NCI-H446 (cell line): ENCODE results near the gene SLC25A10.

Experiments used
- DNase-seq, 2 experiments: peaks; one replicate each; lab custom pipeline; 2025; lab: John Stamatoyannopoulos, UW

SLC25A10 gene, protein sequence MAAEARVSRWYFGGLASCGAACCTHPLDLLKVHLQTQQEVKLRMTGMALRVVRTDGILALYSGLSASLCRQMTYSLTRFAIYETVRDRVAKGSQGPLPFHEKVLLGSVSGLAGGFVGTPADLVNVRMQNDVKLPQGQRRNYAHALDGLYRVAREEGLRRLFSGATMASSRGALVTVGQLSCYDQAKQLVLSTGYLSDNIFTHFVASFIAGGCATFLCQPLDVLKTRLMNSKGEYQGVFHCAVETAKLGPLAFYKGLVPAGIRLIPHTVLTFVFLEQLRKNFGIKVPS

DNA sequence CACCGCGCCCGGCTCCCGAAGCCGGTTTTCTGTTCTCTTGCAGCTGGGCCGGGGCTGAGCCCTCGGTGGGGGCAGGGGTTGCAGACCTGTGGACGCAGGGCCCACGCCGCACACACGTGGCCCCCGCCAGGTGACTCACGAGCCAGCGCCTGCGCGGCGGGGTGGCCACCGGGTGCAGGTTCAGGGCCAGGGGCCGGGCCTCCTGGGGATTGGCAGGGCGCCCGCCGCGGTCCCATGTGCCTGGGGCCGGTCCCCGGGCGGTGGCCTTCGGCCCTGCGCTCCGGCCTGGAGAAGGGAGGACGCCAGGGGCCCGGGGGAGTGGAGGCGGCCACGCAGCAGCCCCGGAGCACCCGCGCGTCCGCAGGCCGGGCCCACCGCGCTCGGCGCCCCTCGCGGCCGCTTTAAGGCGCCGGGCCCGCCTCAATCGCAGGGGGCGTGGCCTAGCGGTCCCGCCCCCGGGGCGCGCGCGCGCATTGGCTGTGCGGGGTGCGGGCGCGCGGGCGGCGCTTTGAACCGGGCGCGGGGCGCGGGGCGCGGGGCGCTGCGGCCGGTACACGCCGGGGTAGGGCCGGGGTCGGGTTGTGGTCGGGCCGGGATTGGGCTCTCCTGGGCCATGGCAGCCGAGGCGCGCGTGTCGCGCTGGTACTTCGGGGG is at the start of gene SLC25A10:
SLC25A10 (plus strand) TSS at position 471 of the 654 bp plus-strand sequence; CDS start at position 614, 143 bp downstream.
- DNase-seq, result peak; percentile 63 to 89

DNA sequence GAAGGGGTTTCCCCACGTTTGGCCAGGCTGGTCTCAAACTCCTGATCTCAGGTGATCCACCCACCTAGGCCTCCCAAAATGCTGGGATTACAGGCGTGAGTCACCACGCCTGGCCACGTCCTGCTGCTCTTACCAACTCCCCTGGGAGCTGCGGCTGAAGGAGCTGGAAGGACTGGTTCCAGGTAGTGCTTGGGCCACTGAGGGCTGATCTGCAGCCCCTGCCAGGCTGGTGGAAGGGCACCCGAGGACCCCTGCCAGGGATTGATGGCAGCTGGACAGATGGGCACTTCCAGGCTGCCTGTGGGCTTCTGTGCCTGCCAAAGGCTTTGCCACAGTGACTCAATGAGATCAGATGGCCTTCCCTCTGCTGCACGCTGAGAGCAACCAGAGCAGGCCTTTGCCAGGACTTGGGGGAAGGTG is 48.0 kb upstream of the SLC25A10 start:
- DNase-seq, result no peak

DNA sequence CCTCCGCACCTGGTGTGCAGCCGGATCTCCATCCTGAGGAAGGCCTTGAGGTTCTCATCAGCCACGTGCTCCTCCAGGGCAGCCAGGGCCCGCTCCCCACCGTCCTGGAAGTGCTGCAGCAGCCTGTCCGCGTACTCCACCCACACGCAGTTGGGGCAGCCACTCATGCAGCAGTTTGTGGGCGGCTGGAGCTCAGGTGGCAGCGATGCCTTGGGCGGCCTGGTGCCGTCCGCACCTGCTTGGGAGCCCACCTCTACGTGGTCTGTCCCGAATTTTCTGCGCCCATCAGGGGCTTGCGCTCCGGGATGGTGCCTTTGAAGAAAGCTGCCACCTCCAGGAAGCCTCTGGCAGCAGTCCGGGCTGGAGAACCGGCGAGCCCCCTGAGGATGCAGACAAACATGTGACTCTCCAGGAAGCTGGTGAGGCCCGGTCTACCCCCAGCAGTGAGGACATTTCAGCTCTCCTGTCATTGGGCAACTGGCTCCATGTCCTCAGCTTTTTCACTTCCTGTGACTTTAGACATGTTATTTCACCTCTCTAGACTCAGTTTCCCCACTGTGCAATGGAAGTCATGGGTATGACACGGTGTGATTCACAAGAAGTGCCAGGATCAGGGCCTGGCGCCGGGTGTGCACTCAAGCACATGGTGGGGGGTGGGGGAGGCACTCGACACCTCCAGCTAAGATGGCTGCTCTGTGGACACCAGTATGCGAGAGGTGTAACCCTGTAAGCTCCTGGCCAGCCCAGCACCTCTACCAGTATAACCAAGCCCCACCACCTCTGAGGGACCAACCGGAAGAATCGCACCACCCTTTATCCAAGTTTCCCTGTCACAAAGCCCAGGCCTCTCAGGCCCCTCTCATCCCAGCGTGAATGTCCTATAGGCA is 46.6 kb upstream of the SLC25A10 start:
- DNase-seq, result peak in 1 of 2 experiments; percentile 34

DNA sequence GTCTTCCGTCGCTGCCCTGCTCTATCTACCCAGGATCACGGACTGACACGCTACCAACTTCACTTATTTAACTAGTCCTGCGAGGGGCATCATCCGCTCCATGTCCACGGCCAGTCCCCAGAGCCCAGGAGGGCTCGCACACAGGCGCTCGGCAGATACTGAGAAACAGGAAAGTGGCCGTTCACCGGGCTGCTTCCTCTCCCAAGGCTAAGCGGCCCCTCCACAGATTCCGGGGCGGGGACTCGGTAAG is 46.1 kb upstream of the SLC25A10 start:
- DNase-seq, result no peak

DNA sequence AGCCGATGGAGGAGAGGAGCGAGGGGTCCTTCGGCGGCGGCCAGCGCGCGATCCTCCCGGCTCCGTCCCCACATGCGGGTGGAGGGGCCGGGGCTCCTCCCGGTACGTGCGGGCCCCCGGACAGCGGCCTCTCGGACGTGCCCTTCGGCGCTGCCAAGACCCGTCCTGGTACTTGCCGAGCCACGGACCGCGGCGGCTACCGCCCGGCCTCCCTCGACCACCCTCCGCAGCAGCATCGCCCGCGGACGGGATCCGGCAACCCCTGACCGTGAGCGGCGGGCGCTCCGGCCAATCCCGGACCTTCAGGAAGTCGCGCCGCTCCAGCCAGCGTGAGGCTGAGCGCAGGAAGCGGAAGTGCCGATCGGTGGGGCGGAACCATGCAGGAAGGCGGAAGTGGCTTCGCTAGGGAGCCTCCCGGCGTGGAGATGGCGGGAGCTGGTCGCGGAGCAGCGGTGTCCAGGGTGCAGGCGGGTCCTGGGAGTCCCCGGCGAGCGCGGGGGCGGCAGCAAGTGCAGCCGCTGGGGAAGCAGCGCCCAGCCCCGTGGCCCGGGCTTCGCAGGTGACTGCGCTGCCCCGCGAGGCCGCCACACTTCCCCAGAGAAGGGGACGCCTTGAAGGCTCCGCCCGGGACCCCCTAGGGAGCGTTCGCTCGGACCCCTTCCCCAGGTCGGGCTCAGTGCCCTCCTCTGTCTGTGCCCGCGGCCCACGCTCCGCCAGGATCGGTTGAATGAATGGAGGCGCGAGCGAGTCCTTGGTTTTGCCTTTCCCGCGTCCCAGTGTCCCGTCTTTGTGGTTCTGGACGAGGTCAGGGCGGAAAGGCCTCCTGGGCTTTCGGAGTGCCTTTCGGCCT is 45.5 kb upstream of the SLC25A10 start, which contains the start of the genes CCDC137 and OXLD1:
CCDC137 (plus strand) TSS at position 396 of the 850 bp plus-strand sequence; CDS start at position 426, 30 bp downstream.
OXLD1 (minus strand) TSS at position 264 of the 850 bp plus-strand sequence; CDS start at position 236, 28 bp downstream.
- DNase-seq, result peak; percentile 92 to 98

DNA sequence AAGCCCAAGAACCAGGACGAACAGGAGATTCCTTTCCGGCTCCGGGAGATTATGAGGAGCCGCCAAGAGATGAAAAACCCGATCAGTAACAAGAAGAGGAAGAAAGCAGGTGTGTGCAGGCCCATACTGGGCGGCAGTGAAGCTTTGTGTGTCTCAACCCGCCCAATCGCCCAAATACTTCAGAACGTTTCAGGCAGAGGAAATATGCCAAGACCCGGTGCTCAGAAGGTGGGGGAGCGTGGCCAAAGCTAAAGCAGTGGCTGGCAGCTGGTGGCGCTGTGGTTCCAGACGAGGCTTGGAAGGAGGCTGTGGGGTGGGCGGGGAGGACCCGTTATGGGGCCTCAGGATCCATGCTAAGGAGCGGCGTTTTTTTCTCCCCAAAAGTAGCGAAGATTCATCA is 44.3 kb upstream of the SLC25A10 start:
- peak in 1 of 2 experiments; percentile 33 for DNase-seq

DNA sequence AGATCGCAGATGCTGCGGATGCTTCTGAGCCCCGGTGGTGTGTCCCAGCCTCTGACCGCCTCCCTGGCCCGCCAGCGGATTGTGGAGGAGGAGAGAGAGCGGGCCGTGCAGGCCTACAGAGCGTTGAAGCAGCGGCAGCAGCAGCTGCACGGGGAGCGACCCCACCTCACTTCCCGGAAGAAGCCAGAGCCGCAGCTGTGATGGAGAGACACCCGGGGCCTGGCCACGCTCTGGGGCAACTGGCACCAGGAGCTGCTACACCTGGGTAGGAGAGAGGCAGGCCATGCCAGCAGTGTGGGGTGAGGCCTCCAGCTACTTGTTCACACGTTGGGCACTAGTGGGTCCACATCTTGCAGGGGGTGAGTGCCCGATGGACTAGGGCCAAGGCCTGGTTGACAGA is 39.6 kb upstream of the SLC25A10 start:
- no peak for DNase-seq

DNA sequence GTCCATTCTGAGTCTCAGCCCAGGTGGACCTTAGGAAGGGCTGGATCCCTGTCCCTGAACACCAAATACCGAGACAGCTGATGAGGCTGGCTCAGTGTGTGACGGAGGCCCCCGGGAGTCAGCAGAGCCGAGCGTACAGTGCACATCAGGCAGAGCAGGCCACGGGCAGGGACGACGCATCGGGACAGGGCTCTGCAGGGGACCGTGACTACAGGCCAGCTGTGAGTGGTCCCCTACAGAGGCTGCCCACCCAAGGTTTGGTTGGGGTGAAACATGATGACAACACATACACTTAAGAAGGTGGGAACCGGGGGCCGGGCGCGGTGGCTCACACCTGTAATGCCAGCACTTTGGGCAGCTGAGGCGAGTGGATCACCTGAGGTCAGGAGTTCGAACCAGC is 39.1 kb upstream of the SLC25A10 start:
- no peak for DNase-seq

DNA sequence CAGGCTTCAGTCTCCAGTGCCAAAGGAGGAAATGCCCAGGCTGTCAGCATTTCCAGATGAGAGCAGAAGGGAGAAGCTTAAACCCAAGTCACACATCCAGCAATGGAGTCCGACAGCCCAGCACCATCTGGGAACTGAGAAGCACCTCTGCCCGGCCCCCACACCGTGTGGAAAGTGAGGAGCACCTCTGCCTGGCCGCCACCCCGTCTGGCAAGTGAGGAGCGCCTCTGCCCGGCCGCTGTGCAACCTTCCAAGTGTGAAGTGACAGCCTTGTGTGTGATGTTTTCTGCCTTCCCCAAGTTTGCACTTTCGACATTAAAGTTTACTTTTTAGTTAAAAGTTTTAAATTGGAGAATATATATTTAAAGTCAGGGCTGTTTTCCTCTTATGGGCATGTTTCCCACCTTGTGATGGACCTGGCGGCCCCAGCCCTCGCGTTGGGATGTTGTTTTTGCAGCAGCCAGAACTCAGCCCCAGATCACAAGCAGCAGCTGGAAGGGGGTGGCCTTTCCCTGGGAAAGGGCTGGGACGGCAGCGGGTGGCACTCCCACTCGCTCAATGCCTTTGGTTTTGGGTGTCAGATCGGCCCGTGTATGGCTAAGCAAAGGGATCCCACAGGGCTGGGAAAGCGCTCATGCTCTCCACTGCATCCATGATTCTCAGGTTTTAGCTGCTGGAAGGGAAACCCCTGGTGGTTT is 38.4 kb upstream of the SLC25A10 start:
- DNase-seq, result no peak

DNA sequence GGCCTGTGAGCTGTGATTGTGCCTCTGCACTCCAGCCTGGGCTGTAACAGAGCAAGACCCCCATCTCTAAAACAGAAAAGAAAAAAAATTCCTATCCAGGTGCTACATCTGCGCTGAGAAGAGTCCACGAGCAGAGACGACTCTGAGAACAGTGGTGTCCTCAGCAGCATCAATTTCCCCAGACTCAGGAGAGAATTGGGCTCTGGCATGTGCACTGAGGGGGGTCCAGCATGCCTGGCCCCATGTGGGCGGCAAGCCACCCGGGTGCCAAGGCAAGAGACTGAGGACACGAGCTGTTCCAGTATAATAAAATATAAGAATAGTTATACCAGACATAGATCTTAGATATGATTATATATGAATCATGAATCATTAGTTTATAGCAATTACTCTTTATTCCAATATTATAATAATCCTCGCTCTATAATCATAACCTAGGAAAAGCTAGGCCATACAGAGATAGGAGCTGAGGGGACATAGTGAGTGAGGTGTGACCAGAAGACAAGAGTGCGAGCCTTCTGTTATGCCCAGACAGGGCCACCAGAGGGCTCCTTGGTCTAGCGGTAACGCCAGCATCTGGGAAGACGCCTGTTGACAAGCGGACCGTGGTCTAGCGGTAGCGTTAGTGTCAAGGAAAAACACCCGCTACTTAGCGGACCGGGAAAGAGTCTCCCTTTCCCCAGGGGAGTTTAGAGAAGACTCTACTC is 36.4 kb upstream of the SLC25A10 start:
- peak in 1 of 2 experiments; percentile 24 for DNase-seq

DNA sequence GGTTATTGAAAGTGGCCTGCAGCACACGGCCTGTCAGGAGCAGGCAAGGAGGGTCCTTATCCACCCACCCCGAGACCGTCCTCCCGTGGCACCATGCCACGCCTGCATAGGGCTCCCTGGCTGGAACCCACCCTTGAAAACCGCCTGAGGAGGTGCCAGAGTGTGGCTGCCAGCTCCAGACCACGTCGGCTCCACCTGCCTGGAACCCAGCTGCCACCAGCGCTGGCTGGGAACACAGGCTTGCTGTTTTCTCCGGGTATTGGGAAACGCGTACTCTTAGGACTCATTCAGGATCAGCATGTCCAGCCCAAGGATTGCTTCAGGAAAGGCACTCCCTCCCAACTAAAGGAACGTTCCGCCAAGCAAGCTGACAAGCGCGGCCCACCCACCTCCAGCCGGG is 35.2 kb upstream of the SLC25A10 start:
- no peak for DNase-seq

DNA sequence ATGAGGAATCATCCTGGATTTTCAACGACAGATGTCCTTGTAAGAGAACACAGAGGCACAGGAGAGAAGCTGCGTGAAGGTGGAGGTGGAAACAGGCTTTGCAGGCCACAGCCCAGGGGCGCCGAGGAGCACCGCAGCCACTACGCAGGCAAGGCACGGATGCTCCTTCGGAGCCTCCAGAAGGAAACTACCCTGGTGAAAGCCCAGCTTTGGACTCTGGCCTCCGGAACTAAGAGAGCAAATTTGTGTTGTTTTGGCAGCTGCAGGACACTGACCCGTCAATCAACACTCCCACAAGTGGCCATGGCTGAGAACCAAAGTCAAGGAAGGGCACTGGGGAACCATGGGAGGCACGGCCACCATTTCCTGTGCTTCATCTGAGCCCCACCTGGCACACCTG is 31.9 kb upstream of the SLC25A10 start:
- DNase-seq, result no peak

DNA sequence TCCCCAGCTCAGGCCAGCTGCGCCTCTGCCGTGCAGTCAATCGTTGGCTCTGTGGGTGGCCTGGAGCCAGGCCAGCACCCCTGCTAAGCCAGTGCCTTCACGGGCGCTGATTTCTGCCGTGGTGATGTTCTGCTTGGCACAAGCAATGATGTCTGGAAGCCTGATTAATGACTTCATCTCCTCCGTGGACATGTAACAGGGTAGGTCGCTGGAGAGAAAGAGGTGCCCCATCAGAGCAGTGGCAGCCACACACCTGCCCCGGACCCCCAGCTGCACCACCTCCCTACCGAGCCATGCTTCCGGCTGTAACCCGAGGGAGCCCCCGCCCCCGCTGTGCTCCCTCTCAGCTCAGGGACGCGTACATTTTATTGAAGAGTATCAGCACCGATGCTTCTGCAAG is 30.4 kb upstream of the SLC25A10 start:
- DNase-seq, result peak in 1 of 2 experiments; percentile 62

DNA sequence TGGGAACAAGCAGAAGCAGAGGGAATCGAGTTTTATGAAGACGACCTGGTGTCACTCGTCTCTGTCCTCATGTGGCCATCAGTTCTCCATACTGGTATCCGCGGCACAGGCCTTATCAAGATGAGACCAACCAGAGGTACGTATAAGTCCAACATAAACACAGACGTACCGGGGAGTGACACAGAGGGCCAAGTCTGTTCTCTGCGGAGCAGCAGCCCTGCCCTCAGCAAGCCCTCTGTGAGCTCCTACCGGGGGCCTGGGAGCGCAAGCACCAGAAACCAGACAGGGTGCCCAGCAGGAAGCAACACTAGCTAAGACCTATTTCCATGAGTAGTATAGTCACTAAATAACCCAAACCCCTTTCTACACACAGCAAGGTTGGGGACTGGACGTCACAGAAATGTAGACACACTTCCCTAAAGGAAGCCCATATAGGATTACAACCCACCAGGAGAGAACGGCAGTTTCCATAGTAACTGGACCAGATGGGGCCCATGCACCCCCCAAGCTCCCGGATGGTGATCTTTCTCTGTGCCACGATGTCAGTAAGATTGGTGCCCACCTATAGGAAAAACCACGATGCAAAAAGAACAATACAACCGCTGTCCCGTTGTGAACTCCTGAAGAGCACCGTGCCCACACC is 29.4 kb upstream of the SLC25A10 start:
- peak in 1 of 2 experiments; percentile 37 for DNase-seq

DNA sequence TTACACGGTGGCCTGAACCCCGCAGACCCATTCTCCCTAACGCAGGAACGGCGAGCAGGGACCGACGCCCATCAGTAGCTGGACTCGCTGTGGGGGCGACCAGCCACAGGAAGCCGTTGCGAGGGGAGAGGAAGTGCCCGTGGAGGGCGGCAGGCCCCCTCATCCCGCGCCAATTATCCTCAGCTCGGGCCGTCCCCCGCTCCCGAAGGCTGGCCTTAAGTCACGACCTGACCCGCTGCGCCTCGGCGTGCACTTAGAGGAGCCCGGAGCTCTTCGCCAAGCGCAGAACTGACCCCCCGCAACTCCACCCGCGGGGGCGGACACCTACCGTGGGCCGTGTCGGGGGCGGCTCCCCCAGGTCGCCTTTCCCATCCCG is 28.9 kb upstream of the SLC25A10 start:
- DNase-seq, result peak in 1 of 2 experiments; percentile 56

DNA sequence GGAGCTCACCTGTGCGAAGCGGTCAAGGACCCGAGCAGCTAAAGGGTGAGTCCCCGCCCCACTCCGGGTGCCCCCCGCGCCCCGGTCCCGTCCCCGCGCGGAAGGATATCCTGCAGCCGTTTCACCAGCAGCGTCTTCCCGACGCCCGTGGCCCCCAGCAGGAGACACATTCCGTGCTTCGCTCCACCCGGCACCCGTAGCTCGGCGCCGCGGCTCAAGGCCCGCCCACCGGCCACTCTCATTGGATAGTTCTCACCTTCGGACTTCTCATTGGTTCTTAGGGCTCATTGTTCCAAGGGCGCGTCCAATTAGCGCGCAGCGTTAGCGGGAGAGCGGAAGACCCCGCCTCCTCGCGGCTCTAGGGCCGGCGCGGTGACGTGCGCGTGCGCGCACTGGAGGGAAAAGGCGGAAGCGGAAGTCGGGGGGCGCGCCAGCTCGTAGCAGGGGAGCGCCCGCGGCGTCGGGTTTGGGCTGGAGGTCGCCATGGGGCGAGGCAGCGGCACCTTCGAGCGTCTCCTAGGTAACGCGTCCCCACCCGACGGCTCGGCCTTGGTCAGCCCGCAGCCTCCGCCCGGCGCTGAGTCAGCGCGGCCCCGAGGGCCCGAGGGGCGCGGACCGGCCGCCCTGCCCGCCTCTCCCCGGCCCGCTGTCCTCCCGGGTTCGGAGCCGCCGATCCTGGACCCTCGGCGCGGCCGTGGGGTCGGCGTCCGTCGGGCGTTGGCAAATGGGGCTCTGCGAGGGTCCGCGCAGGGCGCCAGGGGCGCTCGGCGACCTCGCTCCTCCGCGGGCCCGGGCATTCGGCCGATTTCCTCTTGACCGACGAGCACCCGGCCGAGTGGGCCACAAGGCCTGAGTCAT is 28.3 kb upstream of the SLC25A10 start, which contains the start of the genes ARL16 and HGS:
ARL16 (minus strand) TSS at position 214 of the 858 bp plus-strand sequence; CDS start at position 170, 44 bp downstream.
HGS (plus strand) TSS at position 428 of the 858 bp plus-strand sequence; CDS start at position 484, 56 bp downstream.
- DNase-seq, result peak; percentile 98 to 100

DNA sequence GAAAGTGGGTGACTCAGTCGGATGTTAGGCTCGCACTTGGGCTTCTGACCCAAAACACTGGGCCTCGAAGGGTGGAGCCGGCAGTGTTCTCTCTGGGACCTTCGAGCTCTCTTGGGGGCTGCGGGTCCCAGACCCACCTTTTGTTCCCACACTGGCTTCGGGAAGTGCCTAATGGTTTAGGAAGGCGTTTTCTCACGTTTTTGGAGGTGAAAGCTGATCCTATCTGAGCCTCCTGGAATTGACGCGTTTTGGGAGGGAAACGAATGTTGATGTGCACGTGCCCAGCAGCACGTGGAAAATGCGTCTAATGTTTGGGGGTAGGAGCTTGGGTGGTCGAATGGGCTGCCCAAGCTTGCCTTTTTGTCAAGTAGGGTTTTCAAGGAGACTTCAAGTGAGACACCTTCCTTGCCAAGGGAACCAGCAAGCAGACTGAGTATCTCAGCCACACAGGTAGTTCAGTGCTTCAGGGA is 27.6 kb upstream of the SLC25A10 start:
- DNase-seq, result no peak

DNA sequence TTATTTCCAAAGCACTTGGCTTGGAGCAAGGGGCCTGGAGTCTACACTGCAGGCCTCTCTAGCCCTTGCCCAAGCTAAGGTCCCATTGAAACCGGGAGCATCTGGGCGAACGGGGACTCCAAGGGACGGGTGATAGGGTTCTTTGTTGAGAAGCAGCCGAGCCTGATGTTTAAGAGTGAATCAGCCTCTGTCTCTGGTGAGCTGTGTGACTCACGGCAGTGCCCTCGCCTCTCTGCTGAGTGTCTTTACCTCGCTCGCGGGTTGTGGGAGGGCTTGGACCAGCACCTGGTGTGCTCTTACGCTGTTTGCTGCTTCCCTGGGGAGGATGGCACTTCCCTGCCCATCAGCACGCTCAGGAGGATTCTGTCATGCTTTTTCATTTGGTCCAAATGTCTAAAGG is 27.0 kb upstream of the SLC25A10 start:
- no peak for DNase-seq
